Retinal pigment epithelial cell (primary cell): ENCODE measurements around the gene WFDC10A.

Experiments used
- DNase-seq: peaks from one replicate; pipeline ENCODE4 v3.0.0-alpha.2; 2010; ENCODE audit warnings: low read depth
- H3K4me3 ChIP-seq: 2 replicates; pipeline ENCODE4 v1.5.1; 2011; ENCODE audit warnings: mild to moderate bottlenecking, low read length, control low read depth, moderate library complexity
- CTCF ChIP-seq: conservative IDR thresholded peaks from 2 replicates; pipeline ENCODE4 v1.5.1; 2011; ENCODE audit warnings: low read depth, low read length, control low read depth, inconsistent platforms

WFDC10A gene

GRCh38 chr20:45593498-45593897 is 36.0 kb upstream of the WFDC10A start:
- no peak for DNase-seq
- TF ChIP-seq CTCF: no peak
- H3K4me3 ChIP-seq: no peak overlapping the region

- no peak for DNase-seq
- no peak overlapping the region for H3K4me3 ChIP-seq
- TF ChIP-seq CTCF: no peak
These were observed 34.3 kb upstream of the WFDC10A start for GRCh38 chr20:45595235-45595634.

- no peak overlapping the region for H3K4me3 ChIP-seq
- no peak for DNase-seq
- no peak for TF ChIP-seq CTCF
These were observed 21.7 kb upstream of the WFDC10A start for GRCh38 chr20:45607810-45608209.

GRCh38 chr20:45611054-45611453 is 18.5 kb upstream of the WFDC10A start:
- no peak for DNase-seq
- no peak for TF ChIP-seq CTCF
- no peak overlapping the region for H3K4me3 ChIP-seq

GRCh38 chr20:45612314-45612713 is 17.2 kb upstream of the WFDC10A start:
- no peak overlapping the region for H3K4me3 ChIP-seq
- TF ChIP-seq CTCF: no peak
- no peak for DNase-seq

GRCh38 chr20:45617591-45617990 is 11.9 kb upstream of the WFDC10A start:
- no peak overlapping the region for H3K4me3 ChIP-seq
- DNase-seq: no peak
- no peak for TF ChIP-seq CTCF

- no peak for TF ChIP-seq CTCF
- DNase-seq: no peak
- H3K4me3 ChIP-seq: no peak overlapping the region
These were observed 7.9 kb upstream of the WFDC10A start for GRCh38 chr20:45621593-45621992.
